OCI-LY7 (cell line): Measurements from ENCODE around the gene LZTFL1. TPM values are rescaled to one million over a fixed set of nuclear protein-coding genes. Genes with fewer than 3 reads are reported as not detected.
A peak's percentile ranks its signal among the peaks of the same experiment; 100 is the strongest.

Source experiments
- BruUV-seq: library from RNA; stranded (reverse); fragments of 400-500 nt; replicated peaks from 2 replicates; lab custom pipeline; 2021; lab: Mats Ljungman, UMichigan
- CTCF ChIA-PET: fragments of 300-600 bp; sonication (Branson Sonifier 250); formaldehyde crosslinking; loops from one replicate; lab custom pipeline; 2022; ENCODE audit warnings: antibody characterized with exemption; ENCODE audit not compliant: unreplicated experiment; lab: Charles Lee
- POLR2A ChIA-PET: fragments of 300-600 bp; sonication (Branson Sonifier 250); formaldehyde crosslinking; loops from one replicate; lab custom pipeline; 2022; ENCODE audit warnings: antibody characterized with exemption; lab: Charles Lee
- DNase-seq: peaks from one replicate; pipeline ENCODE4 v3.0.0-alpha.2; 2015; ENCODE audit warnings: low spot score
- H2AFZ ChIP-seq: fragments of 200-600 bp; sonication (generic), shearing (Covaris generic); 2 replicates; pipeline ENCODE4 v1.6.1; 2014; ENCODE audit warnings: mild to moderate bottlenecking, antibody characterized with exemption, low read length, moderate library complexity
- H3K27ac ChIP-seq: fragments of 200-600 bp; sonication (generic); 2 replicates; pipeline ENCODE4 v1.5.1; 2014; ENCODE audit warnings: mixed run types, low read depth, mild to moderate bottlenecking, moderate library complexity, low read length, inconsistent platforms; ENCODE audit not compliant: poor library complexity, severe bottlenecking
- H3K36me3 ChIP-seq: fragments of 200-600 bp; sonication (generic); 2 replicates; pipeline ENCODE4 v1.6.1; 2014; ENCODE audit warnings: mild to moderate bottlenecking, antibody characterized with exemption, low read length, moderate library complexity, mixed read lengths; ENCODE audit not compliant: insufficient read depth
- H3K4me1 ChIP-seq: fragments of 200-600 bp; sonication (generic); 2 replicates; pipeline ENCODE4 v1.5.1; 2014; ENCODE audit warnings: mild to moderate bottlenecking, low read length; ENCODE audit not compliant: insufficient read depth, poor library complexity, severe bottlenecking
- H3K4me2 ChIP-seq: fragments of 200-600 bp; sonication (generic); 2 replicates; pipeline ENCODE4 v1.6.1; 2014; ENCODE audit warnings: mild to moderate bottlenecking, low read length
- H3K4me3 ChIP-seq: fragments of 200-600 bp; sonication (generic); 2 replicates; pipeline ENCODE4 v1.5.1; 2014; ENCODE audit warnings: mild to moderate bottlenecking, low read depth, low read length; ENCODE audit not compliant: poor library complexity, severe bottlenecking
- H3K79me2 ChIP-seq: fragments of 200-600 bp; sonication (generic); 2 replicates; pipeline ENCODE4 v1.6.1; 2016; ENCODE audit warnings: low read depth, mild to moderate bottlenecking, low read length, moderate library complexity, mixed read lengths; ENCODE audit not compliant: insufficient read depth
- H3K9me2 ChIP-seq: fragments of 200-600 bp; sonication (generic); 2 replicates; pipeline ENCODE4 v1.6.1; 2016; ENCODE audit warnings: mild to moderate bottlenecking, low read length, mixed read lengths; ENCODE audit not compliant: insufficient read depth
- H3K9me3 ChIP-seq: fragments of 200-600 bp; sonication (generic); 2 replicates; pipeline ENCODE4 v1.6.1; 2014; ENCODE audit warnings: mild to moderate bottlenecking, mixed run types, low read length, mixed read lengths
- H4K20me1 ChIP-seq: fragments of 200-600 bp; sonication (generic); 2 replicates; pipeline ENCODE4 v1.6.1; 2014; ENCODE audit warnings: mild to moderate bottlenecking, antibody characterized with exemption, low read length, moderate library complexity, mixed read lengths; ENCODE audit not compliant: insufficient read depth
- EZH2phosphoT487 ChIP-seq: fragments of 200-600 bp; sonication (generic); IDR thresholded peaks from 2 replicates; pipeline ENCODE4 v1.6.1; 2018; ENCODE audit warnings: low read depth, borderline replicate concordance, mild to moderate bottlenecking, mixed run types, antibody characterized with exemption, low read length, moderate library complexity, mixed read lengths
- intact Hi-C: fragments of 100-400 bp; cut with micrococcal nuclease; formaldehyde crosslinking; loops from one replicate; pipeline ENCODE4 v1.10.0; 2022; ENCODE audit not compliant: unreplicated experiment
- total RNA-seq, 2 experiments: library from RNA; depleted of rRNA in 1 of 2; stranded (reverse); fragments of >200 nt in 1 of 2; shearing (Covaris generic) in 1 of 2; gene quantifications; 2 replicates each; pipeline ENCODE4 v1.2.3, GENCODE V29; 2014 to 2022
- TF ChIP-seq, protein P1 (sequence below): fragments of 200-600 bp; sonication (generic); conservative IDR thresholded peaks from 2 replicates; pipeline ENCODE4 v1.5.1; 2014; ENCODE audit warnings: mild to moderate bottlenecking, antibody characterized with exemption, low read length, moderate library complexity, mixed read lengths

Gene LZTFL1
- total RNA-seq, 2 experiments from 2014 or later: 3.2 to 8.7 TPM

DNA sequence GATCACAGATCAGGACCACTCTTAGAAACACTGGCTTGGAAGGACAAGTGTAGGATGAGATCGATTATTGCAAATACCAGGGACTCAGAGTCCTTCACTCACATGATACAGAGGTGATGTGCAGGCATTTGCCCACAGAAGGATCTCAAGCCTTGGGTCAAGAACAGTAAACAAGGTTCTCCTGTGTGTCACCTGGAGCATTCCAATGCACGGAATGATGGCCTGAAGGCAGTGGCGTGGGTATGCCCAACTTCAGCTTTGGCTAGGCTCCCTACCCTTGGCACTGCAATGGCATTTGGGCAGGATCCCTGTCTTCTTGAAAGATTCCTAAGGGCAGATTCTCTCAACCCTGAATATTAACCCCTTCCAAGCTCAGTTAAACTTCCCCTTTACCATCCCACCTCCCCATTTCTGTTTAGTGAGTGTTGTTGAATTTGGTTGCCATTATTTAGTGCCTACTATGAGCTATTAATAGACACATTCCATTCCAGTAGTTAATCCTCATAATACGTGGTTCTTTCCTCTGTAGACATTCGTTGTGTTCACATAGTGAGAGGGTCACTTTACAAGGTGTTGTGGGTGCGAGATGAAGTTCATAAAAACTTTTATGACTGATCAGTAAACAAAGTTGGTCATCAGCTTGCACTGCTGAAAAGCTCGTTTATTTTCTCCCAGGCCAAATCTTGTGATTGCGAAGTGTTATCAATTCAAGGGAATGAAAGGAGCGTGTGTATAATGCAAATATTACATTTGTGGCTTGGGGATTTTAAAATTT is 1.1 kb upstream of the LZTFL1 start:
- intact Hi-C loops: loop anchor here (5.0 kb wide), 1 partner anchor 64 kb away; no protein-coding TSS in a partner anchor
- no peaks in the 10 kb centered on the region for H3K9me3 ChIP-seq
- TF ChIP-seq, protein P1, sequence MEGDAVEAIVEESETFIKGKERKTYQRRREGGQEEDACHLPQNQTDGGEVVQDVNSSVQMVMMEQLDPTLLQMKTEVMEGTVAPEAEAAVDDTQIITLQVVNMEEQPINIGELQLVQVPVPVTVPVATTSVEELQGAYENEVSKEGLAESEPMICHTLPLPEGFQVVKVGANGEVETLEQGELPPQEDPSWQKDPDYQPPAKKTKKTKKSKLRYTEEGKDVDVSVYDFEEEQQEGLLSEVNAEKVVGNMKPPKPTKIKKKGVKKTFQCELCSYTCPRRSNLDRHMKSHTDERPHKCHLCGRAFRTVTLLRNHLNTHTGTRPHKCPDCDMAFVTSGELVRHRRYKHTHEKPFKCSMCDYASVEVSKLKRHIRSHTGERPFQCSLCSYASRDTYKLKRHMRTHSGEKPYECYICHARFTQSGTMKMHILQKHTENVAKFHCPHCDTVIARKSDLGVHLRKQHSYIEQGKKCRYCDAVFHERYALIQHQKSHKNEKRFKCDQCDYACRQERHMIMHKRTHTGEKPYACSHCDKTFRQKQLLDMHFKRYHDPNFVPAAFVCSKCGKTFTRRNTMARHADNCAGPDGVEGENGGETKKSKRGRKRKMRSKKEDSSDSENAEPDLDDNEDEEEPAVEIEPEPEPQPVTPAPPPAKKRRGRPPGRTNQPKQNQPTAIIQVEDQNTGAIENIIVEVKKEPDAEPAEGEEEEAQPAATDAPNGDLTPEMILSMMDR: no peak
- TF ChIP-seq EZH2phosphoT487: no peak
- no peak overlapping the region for H3K4me2 ChIP-seq
- BruUV-seq: no TSS peak
- H3K27ac ChIP-seq: no peak overlapping the region
- no peak overlapping the region for H2AFZ ChIP-seq
- no peak overlapping the region for H3K4me3 ChIP-seq
- DNase-seq: no peak
- no peaks in the 10 kb centered on the region for H3K9me2 ChIP-seq
- ChIA-PET POLR2A (interaction anchor here (0.7 to 1.3 kb wide), 2 partner anchors 152 to 347 kb away, joined by 3 to 4 read pairs; no protein-coding TSS in a partner anchor), CTCF (no interaction called here)
- no peaks in the 10 kb centered on the region for H3K79me2 ChIP-seq
- no peaks in the 10 kb centered on the region for H3K36me3 ChIP-seq
- H3K4me1 ChIP-seq: peaks cover 6% of the 10 kb centered on the region
- H4K20me1 ChIP-seq: no peaks in the 10 kb centered on the region

- Histone ChIP-seq H3K9me2 (no peaks in the 10 kb centered on the region), H4K20me1 (no peaks in the 10 kb centered on the region), H3K27ac (no peak overlapping the region), H3K4me2 (peak overlapping the region; percentile 70), H2AFZ (peak overlapping the region; percentile 59), H3K9me3 (no peaks in the 10 kb centered on the region), H3K36me3 (no peaks in the 10 kb centered on the region), H3K4me3 (peak overlapping the region; percentile 72), H3K4me1 (peaks cover 6% of the 10 kb centered on the region), H3K79me2 (no peaks in the 10 kb centered on the region)
- ChIA-PET POLR2A (interaction anchor here (0.9 to 1.0 kb wide), 2 partner anchors 9 to 27 kb away, joined by 3 read pairs; no protein-coding TSS in a partner anchor), CTCF (no interaction called here)
- intact Hi-C loops: loop anchor here (5.0 kb wide), 1 partner anchor 66 kb away; no protein-coding TSS in a partner anchor
- DNase-seq: peak; percentile 5
- BruUV-seq: no TSS peak
- TF ChIP-seq, protein P1: no peak
Observed at GRCh38 chr3:45841420-45841756, 531 bp downstream of the LZTFL1 start.

- intact Hi-C loops: loop anchor here (10.0 kb wide), 1 partner anchor 74 kb away; no protein-coding TSS in a partner anchor
- no TSS peak for BruUV-seq
- no peaks in the 10 kb centered on the region for H3K36me3 ChIP-seq
- ChIA-PET CTCF (no interaction called here), POLR2A (no interaction called here)
- H3K79me2 ChIP-seq: no peaks in the 10 kb centered on the region
- H3K4me3 ChIP-seq: no peak overlapping the region
- peaks cover 6% of the 10 kb centered on the region for H3K4me1 ChIP-seq
- H3K9me2 ChIP-seq: no peaks in the 10 kb centered on the region
- TF ChIP-seq, protein P1: no peak
- TF ChIP-seq EZH2phosphoT487: no peak
- no peaks in the 10 kb centered on the region for H4K20me1 ChIP-seq
- no peak for DNase-seq
- no peak overlapping the region for H3K27ac ChIP-seq
- no peaks in the 10 kb centered on the region for H3K9me3 ChIP-seq
- H2AFZ ChIP-seq: no peak overlapping the region
- no peak overlapping the region for H3K4me2 ChIP-seq
Observed at GRCh38 chr3:45838466-45838865, 3.5 kb downstream of the LZTFL1 start.
